ENCODE results near the gene KRTAP19-3. TPM values are rescaled to one million over a fixed set of nuclear protein-coding genes. Genes with fewer than 3 reads are reported as not detected.
"Not testable (repeated sequence)": the region's sequence is repeated elsewhere in the genome, so short reads cannot be mapped to it uniquely, and the experiment has no call there.

KRTAP19-3 gene
- total RNA-seq = not detected
- polyA plus RNA-seq = not detected

- TF ChIP-seq, protein P1, sequence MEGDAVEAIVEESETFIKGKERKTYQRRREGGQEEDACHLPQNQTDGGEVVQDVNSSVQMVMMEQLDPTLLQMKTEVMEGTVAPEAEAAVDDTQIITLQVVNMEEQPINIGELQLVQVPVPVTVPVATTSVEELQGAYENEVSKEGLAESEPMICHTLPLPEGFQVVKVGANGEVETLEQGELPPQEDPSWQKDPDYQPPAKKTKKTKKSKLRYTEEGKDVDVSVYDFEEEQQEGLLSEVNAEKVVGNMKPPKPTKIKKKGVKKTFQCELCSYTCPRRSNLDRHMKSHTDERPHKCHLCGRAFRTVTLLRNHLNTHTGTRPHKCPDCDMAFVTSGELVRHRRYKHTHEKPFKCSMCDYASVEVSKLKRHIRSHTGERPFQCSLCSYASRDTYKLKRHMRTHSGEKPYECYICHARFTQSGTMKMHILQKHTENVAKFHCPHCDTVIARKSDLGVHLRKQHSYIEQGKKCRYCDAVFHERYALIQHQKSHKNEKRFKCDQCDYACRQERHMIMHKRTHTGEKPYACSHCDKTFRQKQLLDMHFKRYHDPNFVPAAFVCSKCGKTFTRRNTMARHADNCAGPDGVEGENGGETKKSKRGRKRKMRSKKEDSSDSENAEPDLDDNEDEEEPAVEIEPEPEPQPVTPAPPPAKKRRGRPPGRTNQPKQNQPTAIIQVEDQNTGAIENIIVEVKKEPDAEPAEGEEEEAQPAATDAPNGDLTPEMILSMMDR (IDR thresholded peaks at IDR 0.05) = no peak
- no peak within 1 kb of the TSS for H3K27ac ChIP-seq
- intact Hi-C loops (cut with DNase I) = no loop called here
- ATAC-seq (no peak), FAIRE-seq (no peak), DNase-seq (no peak)
- WGBS, 2 donors = 69 to 81% methylated on average over 2 of the region's 2 CpGs
- peaks cover 0 to 4% (median 0%) of the 10 kb centered on the region in 4 donors for H3K27me3 ChIP-seq
- no peak within 1 kb of the TSS for H3K4me3 ChIP-seq
- no peaks in the 10 kb centered on the region for H3K4me1 ChIP-seq
- no peaks in the 10 kb centered on the region for H3K36me3 ChIP-seq
- no peaks in the 10 kb centered on the region for H3K9me3 ChIP-seq
Observed at GRCh38 chr21:30491963-30492428, at the start of gene KRTAP19-3. TSS of gene KRTAP19-3 (minus strand) at chr21:30492013. CDS start at chr21:30491957, 56 bp downstream.

DNA sequence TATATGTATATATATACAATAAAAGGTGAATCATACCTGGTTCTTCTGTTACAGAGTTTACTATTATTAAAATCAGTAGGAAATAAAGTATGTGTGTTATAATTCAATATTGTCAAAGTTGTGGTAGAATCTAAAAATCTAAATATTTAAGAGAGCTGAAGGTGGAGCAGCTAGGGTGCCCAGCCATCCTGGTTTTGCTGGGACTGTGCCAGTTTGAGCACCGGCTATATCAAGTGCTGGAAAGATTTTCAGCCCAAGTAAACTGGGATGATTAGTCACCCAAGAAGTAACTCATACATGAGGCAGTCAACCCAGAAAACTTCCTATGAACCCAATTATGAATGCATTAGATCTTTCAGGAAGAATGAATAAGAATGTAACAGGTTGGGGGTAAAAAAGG lies 27.1 kb upstream of the KRTAP19-3 start:
- no peak for ATAC-seq
- DNase-seq = no peak

GRCh38 chr21:30515681-30516080 lies 23.9 kb upstream of the KRTAP19-3 start:
- no peaks in the 10 kb centered on the region for H3K9me3 ChIP-seq
- WGBS, 2 donors = 71 to 74% methylated on average over 1 of the region's 1 CpG
- TF ChIP-seq, protein P1 (IDR thresholded peaks at IDR 0.05) = no peak
- ATAC-seq = no peak
- no peaks in the 10 kb centered on the region for H3K27me3 ChIP-seq
- DNase-seq = no peak
- H3K4me1 ChIP-seq = no peaks in the 10 kb centered on the region
- no peak for FAIRE-seq
- H3K27ac ChIP-seq = no peak overlapping the region
- no peaks in the 10 kb centered on the region for H3K36me3 ChIP-seq
- H3K4me3 ChIP-seq = no peak overlapping the region
- intact Hi-C loops (cut with DNase I) = no loop called here

More for the DNA sequence above, 27.1 kb upstream of the KRTAP19-3 start:
- H3K27ac ChIP-seq = no peak overlapping the region
- H3K4me3 ChIP-seq = no peak overlapping the region
- WGBS, 2 donors = 57 to 67% methylated on average over 1 of the region's 1 CpG
- TF ChIP-seq, protein P1 (IDR thresholded peaks at IDR 0.05) = no peak
- H3K4me1 ChIP-seq = no peaks in the 10 kb centered on the region
- H3K36me3 ChIP-seq = no peaks in the 10 kb centered on the region
- no peak for FAIRE-seq
- no peaks in the 10 kb centered on the region for H3K9me3 ChIP-seq
- no peaks in the 10 kb centered on the region for H3K27me3 ChIP-seq
- intact Hi-C loops (cut with DNase I) = no loop called here

- intact Hi-C loops (cut with DNase I); H3K4me1 ChIP-seq; H3K4me3 ChIP-seq; H3K27me3 ChIP-seq; H3K9me3 ChIP-seq; H3K27ac ChIP-seq; DNase-seq; H3K36me3 ChIP-seq; FAIRE-seq: not testable (repeated sequence)
- WGBS, 2 donors = 15 to 18% methylated on average over 4 of the region's 4 CpGs
- ATAC-seq = peak in 1 of 4 donors; percentile 44
- TF ChIP-seq, protein P1 (IDR thresholded peaks at IDR 0.05) = peak in 3 of 4 donors; percentile 36 to 38 (median 36)
Observed at GRCh38 chr21:30505621-30506205, 13.9 kb upstream of the KRTAP19-3 start.

DNA sequence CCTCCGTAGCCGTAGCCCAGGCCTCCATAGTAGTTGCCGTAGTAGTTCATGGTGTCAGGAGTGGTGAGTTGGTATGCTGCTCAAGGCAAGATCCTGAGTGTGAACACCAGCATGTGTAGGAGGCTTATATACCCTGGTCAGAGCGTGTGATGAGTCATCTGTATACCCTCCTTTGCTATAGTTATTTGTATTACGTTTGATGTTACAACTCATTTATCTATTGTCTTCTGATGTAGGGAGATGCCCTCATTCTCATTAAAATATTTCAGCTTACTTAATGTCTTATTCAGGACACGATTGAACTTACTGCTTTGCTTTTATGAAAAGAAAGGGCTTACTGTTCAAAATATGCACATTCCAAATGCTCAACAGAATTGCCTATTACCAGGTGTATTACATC lies 10.2 kb upstream of the KRTAP19-3 start, which contains the start of gene KRTAP19-5:
Gene KRTAP19-5, minus strand, starts transcription at position 101 of the 400 bp plus-strand sequence. Its CDS starts 51 bp downstream, at position 50.
- intact Hi-C loops (cut with DNase I) = no loop called here
- no peak for ATAC-seq

More for the DNA sequence above, 10.2 kb upstream of the KRTAP19-3 start, which contains the start of gene KRTAP19-5:
- TF ChIP-seq, protein P1 (IDR thresholded peaks at IDR 0.05) = no peak
- Histone ChIP-seq H3K27me3 (no peaks in the 10 kb centered on the region), H3K27ac (no peak within 1 kb of the TSS), H3K4me3 (no peak within 1 kb of the TSS), H3K9me3 (no peaks in the 10 kb centered on the region), H3K4me1 (no peaks in the 10 kb centered on the region), H3K36me3 (no peaks in the 10 kb centered on the region)
- FAIRE-seq = no peak
- no peak for DNase-seq
- 51 to 66% methylated on average over 6 of the region's 6 CpGs for WGBS, 2 donors

All from pancreas (tissue), 10 donors.